ENCODE data around the gene MYCBP2. TPM values are rescaled to one million over a fixed set of nuclear protein-coding genes. Genes with fewer than 3 reads are reported as not detected.

The MYCBP2 gene
- total RNA-seq, 4 donors from 2014 or later: 274 to 342 (median 305) TPM

- Histone ChIP-seq H3K9me3 (no peaks in the 10 kb centered on the region), H3K27ac (peak overlapping the region; percentile 73 to 96 (median 86)), H3K4me1 (peaks cover 0 to 27% (median 16%) of the 10 kb centered on the region in 4 donors), H3K27me3 (no peaks in the 10 kb centered on the region), H3K4me3 (peak overlapping the region; percentile 49 to 90 (median 62)), H3K36me3 (no peaks in the 10 kb centered on the region)
- DNase-seq (ENCODE audit: low spot score in 2 of 2): no peak
- no peak for TF ChIP-seq POLR2A (IDR thresholded peaks at IDR 0.05)
- no peak for TF ChIP-seq CTCF (IDR thresholded peaks at IDR 0.05)
- no peak for TF ChIP-seq EP300 (IDR thresholded peaks at IDR 0.05)
- 2% methylated on average over 17 of the region's 17 CpGs for WGBS, 2 donors
Observed at GRCh38 chr13:77329911-77330584, 3.2 kb upstream of the MYCBP2 start.

- peak overlapping the region; percentile 73 to 96 (median 86) for H3K27ac ChIP-seq
- no peaks in the 10 kb centered on the region for H3K9me3 ChIP-seq
- peak; percentile 76 to 88 for DNase-seq (ENCODE audit: low spot score in 2 of 2)
- H3K4me1 ChIP-seq: peaks cover 0 to 34% (median 23%) of the 10 kb centered on the region in 4 donors
- H3K27me3 ChIP-seq: no peaks in the 10 kb centered on the region
- 0 to 1% methylated on average over 46 of the region's 46 CpGs for WGBS, 2 donors
- TF ChIP-seq EP300 (IDR thresholded peaks at IDR 0.05) (peak; percentile 43 to 95), CTCF (IDR thresholded peaks at IDR 0.05) (peak in 1 of 5 experiments; percentile 37), POLR2A (IDR thresholded peaks at IDR 0.05) (peak; percentile 54 to 73)
- H3K4me3 ChIP-seq: peak overlapping the region; percentile 49 to 90 (median 62)
- no peaks in the 10 kb centered on the region for H3K36me3 ChIP-seq
Observed at GRCh38 chr13:77329133-77329910, 2.4 kb upstream of the MYCBP2 start.

GRCh38 chr13:77328819-77329132 is 1.9 kb upstream of the MYCBP2 start:
- 0 to 1% methylated on average over 4 of the region's 4 CpGs for WGBS, 2 donors
- Histone ChIP-seq H3K4me3 (peak overlapping the region; percentile 49 to 90 (median 62)), H3K27me3 (no peaks in the 10 kb centered on the region), H3K9me3 (no peaks in the 10 kb centered on the region), H3K4me1 (peaks cover 0 to 39% (median 28%) of the 10 kb centered on the region in 4 donors), H3K27ac (peak overlapping the region; percentile 73 to 96 (median 86)), H3K36me3 (no peaks in the 10 kb centered on the region)
- no peak for DNase-seq (ENCODE audit: low spot score in 2 of 2)
- TF ChIP-seq EP300 (IDR thresholded peaks at IDR 0.05) (no peak), POLR2A (IDR thresholded peaks at IDR 0.05) (no peak), CTCF (IDR thresholded peaks at IDR 0.05) (no peak)

- peaks cover 0 to 68% (median 33%) of the 10 kb centered on the region in 4 donors for H3K4me1 ChIP-seq
- H3K36me3 ChIP-seq: no peaks in the 10 kb centered on the region
- DNase-seq (ENCODE audit: low spot score in 2 of 2): no peak
- H3K27me3 ChIP-seq: no peaks in the 10 kb centered on the region
- TF ChIP-seq EP300 (IDR thresholded peaks at IDR 0.05) (peak in 1 of 2 donors; percentile 40), CTCF (IDR thresholded peaks at IDR 0.05) (no peak)
- H3K4me3 ChIP-seq: peak overlapping the region; percentile 73 to 94 (median 78)
- peak overlapping the region in 3 of 4 donors; percentile 92 to 94 (median 93) for H3K27ac ChIP-seq
- 9% methylated on average over 11 of the region's 11 CpGs for WGBS, 2 donors
- no peaks in the 10 kb centered on the region for H3K9me3 ChIP-seq
Observed at GRCh38 chr13:77325371-77325980, 1.4 kb downstream of the MYCBP2 start.

All from tibial nerve (tissue), 4 donors.